Omental fat pad (tissue), 4 donors: ENCODE measurements around the gene RPP14. TPM values are rescaled to one million over a fixed set of nuclear protein-coding genes. Genes with fewer than 3 reads are reported as not detected.
"Not testable (repeated sequence)": the region's sequence is repeated elsewhere in the genome, so short reads cannot be mapped to it uniquely, and the experiment has no call there.

Experiments
- ATAC-seq: fragments of 150-250 bp; one replicate; pipeline ENCODE4 v1.9.1; 2016; ENCODE audit warnings: mild to moderate bottlenecking, moderate library complexity; ENCODE audit not compliant: low FRiP score
- DNase-seq: peaks from one replicate; pipeline ENCODE4 v3.0.0-alpha.2; 2019; ENCODE audit warnings: low spot score
- total RNA-seq, 4 donors: library from RNA; depleted of rRNA; stranded (reverse); fragments of >200 nt; gene quantifications; one replicate each; pipeline ENCODE4 v1.1.0, GENCODE V29; 2016
- TF ChIP-seq, protein P1 (sequence below), 3 donors: fragments of 450-650 bp; IDR thresholded peaks; one replicate each; pipeline ENCODE4 v1.5.1; 2016 to 2017; ENCODE audit warnings: antibody characterized with exemption in 3 of 3, mild to moderate bottlenecking in 3 of 3, moderate library complexity in 2 of 3

RPP14 gene
- total RNA-seq, 4 donors from 2014 or later: 8.1 to 12.5 (median 8.8) TPM

- TF ChIP-seq, protein P1, sequence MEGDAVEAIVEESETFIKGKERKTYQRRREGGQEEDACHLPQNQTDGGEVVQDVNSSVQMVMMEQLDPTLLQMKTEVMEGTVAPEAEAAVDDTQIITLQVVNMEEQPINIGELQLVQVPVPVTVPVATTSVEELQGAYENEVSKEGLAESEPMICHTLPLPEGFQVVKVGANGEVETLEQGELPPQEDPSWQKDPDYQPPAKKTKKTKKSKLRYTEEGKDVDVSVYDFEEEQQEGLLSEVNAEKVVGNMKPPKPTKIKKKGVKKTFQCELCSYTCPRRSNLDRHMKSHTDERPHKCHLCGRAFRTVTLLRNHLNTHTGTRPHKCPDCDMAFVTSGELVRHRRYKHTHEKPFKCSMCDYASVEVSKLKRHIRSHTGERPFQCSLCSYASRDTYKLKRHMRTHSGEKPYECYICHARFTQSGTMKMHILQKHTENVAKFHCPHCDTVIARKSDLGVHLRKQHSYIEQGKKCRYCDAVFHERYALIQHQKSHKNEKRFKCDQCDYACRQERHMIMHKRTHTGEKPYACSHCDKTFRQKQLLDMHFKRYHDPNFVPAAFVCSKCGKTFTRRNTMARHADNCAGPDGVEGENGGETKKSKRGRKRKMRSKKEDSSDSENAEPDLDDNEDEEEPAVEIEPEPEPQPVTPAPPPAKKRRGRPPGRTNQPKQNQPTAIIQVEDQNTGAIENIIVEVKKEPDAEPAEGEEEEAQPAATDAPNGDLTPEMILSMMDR (IDR thresholded peaks at IDR 0.05): no peak
- DNase-seq: no peak
- ATAC-seq: no peak
These were observed 39.5 kb upstream of the RPP14 start for GRCh38 chr3:58266577-58266976.

GRCh38 chr3:58267543-58267942, 38.5 kb upstream of the RPP14 start:
- not testable (repeated sequence) for ATAC-seq, DNase-seq

DNA sequence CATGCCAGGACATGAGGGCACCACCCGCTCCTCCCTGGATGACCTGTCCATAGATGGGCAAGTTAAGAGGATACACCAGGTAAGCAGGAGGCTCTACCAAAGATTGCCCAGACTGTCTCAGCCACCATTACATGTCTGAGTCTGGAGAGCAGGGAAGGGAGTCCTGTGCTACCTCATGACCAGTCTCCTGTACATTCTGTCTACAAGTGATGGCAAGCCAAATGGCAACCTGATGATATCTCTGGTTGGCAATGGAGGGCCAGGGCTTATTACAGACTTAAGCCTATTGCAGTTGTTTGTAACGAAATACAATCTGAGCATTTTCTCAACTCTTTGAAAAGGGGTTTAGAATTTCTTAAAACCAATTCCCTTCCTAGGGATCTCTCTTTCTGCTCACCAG, 36.7 kb upstream of the RPP14 start:
- TF ChIP-seq, protein P1 (IDR thresholded peaks at IDR 0.05): no peak
- no peak for ATAC-seq
- DNase-seq: no peak

DNA sequence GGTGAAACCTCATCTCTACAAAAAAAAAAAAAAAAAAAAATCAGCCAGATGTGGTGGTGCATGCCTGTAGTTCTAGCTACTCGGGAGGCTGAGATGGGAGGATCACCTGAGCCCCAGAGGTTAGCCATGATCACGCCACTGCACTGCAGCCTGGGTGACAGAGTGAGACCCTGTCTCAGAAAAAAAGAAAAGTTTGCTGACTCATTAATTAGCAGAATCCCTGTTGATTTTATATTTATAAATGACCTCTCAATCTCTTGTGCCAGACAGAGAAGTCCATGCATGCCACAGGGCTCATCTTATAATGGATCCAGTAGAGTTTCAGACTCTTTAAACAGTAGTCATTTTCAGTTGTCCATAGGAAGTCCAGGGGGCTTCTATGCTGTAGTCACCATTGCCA, 35.6 kb upstream of the RPP14 start:
- TF ChIP-seq, protein P1 (IDR thresholded peaks at IDR 0.05): no peak
- DNase-seq: no peak
- no peak for ATAC-seq

- DNase-seq (no peak), ATAC-seq (peak; percentile 72)
- TF ChIP-seq, protein P1 (IDR thresholded peaks at IDR 0.05): no peak
These were observed 34.0 kb upstream of the RPP14 start for GRCh38 chr3:58271901-58272501.

DNA sequence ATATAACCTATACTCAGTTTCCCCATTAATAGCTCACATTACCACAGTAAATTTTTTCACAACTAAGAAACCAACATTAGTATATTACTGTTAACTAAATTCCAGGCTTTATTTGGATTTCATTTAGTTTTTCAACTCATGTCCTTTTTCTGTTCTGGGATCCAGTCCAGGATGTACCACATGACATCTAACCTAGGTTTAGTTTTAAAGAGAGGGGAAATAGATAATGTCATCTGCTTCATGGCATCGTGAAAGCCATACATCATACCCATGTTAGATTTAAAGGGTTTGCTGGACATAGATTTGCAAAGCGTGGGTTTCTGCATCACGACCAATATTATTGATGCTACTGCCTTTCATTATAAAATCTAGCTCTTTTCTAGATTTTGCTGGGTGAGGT, 33.2 kb upstream of the RPP14 start:
- ATAC-seq (no peak), DNase-seq (no peak)
- TF ChIP-seq, protein P1 (IDR thresholded peaks at IDR 0.05): no peak

DNA sequence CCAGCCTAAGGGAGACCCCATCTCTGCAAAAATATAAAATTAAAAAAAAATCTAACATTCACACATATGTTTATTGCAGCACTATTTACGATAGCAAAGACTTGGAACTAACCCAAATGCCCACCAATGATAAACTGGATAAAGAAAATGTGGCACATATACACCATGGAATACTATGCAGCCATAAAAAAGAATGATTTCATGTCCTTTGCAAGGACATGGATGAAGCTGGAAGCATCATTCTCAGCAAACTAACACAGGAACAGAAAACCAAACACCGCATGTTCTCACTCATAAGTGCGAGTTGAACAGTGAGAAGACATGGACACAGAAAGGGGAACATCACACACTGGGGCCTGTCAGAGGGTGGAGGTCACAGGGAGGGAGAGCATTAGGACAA, 32.7 kb upstream of the RPP14 start:
- not testable (repeated sequence) for ATAC-seq, DNase-seq

- DNase-seq: no peak
- no peak for ATAC-seq
These were observed 31.9 kb upstream of the RPP14 start for GRCh38 chr3:58274027-58274614.

More at GRCh38 chr3:58274027-58274614, 31.9 kb upstream of the RPP14 start:
- TF ChIP-seq, protein P1 (IDR thresholded peaks at IDR 0.05): no peak
